GM21360 (cell line): Measurements from ENCODE around the gene PKD2L1.

Experiments used
- ATAC-seq: cut with Tn5 transposase; IDR thresholded peaks from one replicate; pipeline ENCODE4 v1.9.1; 2021; ENCODE audit warnings: mild to moderate bottlenecking, moderate library complexity; ENCODE audit not compliant: unreplicated experiment

Gene PKD2L1

DNA sequence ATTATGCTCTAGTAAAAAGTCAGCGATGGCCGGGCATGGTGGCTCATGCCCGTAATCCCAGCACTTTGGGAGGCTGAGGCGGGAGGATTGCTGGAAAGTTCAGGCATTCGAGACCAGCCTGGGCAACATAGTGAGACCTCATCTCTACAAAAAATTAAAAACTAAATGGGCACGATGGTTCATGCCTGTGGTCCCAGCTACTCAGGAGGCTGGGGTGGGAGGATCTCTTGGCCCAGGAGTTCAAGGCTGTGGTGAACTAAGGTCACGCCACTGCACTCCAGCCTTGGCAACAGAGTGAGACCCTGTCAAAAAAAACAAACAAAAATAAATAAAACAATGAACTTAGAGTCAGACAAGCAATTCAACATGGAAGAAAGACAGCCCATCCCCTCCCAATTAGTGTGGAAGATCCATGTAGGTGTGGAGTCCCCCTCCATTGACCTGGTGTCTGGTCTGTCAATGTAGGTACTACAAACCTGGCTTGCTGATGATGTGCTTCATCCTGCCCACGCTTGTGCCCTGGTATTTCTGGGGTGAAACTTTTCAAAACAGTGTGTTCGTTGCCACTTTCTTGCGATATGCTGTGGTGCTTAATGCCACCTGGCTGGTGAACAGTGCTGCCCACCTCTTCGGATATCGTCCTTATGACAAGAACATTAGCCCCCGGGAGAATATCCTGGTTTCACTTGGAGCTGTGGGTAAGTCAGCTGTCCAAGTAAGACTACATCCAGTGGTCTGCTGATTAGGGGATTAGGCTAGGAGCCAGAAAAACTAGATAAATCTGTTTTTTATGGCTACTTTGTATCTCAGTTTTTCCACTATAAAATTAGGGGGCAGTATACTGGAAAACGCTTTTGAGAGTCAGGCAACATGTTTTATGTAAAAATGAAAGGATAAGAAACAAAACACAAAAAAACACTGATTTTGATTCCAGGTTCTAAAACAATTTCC lies 26.3 kb upstream of the PKD2L1 start:
- no peak for ATAC-seq

- no peak for ATAC-seq
These were observed 25.1 kb upstream of the PKD2L1 start for GRCh38 chr10:100355086-100355485.

DNA sequence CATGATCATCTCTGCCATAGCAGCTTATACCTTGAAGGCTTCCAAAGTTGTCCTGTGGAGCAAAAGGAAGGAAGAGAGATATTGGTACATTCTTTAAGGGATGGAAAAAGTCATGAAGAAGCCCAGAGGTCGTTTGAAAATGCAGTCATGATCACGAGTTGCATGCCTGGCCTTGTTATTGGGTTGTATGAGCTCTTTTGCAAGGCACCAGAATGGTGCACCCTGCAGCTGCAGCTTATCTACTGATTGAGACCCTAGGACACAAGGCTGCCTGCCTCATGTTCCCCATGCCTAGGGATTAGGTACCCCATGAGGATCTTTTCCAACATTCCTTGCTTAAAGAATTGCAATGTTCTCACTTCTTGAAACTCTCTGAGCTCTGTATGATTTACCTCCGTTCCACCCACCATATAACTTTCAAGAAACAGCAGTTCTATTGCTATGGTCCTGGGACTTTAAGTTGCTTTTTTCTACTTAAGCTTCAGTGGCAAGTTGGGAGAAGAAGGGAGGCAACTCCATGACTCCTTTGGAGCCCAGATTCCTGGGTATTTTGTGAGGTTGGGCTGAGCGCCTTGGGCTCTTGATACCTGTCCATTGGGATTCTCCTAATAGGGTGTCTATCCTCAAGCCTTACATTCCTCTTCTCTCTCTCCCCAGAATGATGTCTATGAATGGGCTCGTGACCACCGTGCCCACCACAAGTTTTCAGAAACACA lies 23.9 kb upstream of the PKD2L1 start:
- no peak for ATAC-seq

DNA sequence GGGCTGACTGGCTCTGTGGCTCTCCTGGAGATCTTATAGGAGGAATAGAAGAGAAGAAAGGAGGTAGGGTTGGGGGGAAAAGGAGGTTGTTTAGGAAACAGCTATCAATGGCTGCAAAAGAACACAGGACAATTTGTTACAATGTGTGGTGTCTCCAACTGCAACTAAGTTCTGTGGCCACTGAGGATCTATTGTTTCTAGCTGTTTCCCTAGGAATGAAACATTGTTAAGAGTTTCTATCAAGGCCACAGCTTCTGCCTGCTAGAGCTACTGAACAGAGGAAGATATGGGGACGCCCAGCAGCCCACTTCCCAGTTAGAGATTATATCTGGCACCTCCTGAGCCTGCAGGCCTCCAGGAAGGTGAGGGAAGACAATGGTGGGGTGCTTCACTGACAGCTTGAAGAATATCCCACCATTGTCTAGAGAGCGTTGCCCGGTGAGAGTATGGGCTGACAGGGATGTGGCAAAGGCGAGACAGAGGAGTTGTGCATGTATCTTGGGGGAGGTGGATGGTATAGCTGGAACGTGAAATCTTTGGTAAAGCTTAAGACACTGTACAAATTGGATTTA lies 21.0 kb upstream of the PKD2L1 start:
- no peak for ATAC-seq

GRCh38 chr10:100349672-100350071 lies 19.6 kb upstream of the PKD2L1 start:
- no peak for ATAC-seq

- ATAC-seq: no peak
These were observed 19.1 kb upstream of the PKD2L1 start for GRCh38 chr10:100349087-100349486.

DNA sequence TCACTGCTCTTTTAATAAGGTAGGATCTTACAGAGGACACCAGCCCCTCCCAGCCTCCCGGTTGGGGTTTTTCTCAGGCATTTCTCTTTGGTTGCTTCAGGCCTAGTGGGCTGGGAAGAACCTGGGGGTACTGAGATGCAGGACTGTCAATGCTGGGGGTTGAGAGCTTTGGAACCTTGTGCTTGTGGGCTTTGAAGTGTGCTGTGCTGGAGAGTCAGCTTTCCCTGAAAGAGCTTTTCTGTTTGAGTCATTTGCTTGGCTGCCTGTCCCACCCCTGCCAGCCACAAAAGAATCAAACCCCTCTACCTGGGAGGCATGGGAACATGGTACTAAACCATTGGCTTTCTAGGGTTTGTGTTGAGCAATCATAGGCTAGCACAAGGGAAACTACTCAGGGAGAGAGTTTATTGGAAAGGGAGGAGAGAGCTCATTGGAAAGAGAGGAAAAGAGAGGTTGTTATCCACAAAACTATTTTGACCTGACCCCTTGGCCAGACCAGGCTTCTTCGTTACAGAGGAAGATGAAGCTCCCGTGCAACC lies 18.4 kb upstream of the PKD2L1 start:
- no peak for ATAC-seq

DNA sequence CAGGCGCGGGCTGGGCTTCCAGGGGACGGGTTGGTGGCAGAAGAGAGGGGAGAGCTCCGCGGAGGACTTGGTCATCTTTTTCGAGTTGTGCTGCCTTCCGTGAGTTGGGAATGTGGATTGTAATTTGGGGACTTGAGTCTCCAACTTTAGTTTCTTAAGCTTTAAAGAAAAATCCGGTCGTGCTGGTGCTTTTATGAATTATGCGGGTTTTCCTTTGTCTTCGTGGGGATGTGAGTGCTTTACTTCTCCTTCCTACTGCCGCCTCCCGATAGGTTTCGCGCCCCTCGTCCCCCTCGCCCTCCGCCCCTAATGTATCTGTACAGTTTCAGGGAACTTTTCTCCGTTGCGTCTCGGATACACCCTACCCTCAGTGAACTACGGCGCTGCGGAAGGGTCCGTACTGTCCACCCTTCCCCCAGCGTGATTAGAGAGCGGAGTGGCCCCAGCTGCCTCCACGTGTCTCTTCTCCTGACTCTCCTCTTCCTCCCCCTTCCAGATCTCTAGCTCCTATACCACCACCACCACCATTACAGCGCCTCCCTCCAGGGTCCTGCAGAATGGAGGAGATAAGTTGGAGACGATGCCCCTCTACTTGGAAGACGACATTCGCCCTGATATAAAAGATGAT lies 17.7 kb upstream of the PKD2L1 start:
- no peak for ATAC-seq

- peak; percentile 82 for ATAC-seq
These were observed 16.9 kb upstream of the PKD2L1 start, which contains the start of gene SCD for GRCh38 chr10:100346765-100347567. Gene SCD, plus strand, starts transcription at chr10:100347233. Its CDS starts 272 bp downstream, at chr10:100347505.

DNA sequence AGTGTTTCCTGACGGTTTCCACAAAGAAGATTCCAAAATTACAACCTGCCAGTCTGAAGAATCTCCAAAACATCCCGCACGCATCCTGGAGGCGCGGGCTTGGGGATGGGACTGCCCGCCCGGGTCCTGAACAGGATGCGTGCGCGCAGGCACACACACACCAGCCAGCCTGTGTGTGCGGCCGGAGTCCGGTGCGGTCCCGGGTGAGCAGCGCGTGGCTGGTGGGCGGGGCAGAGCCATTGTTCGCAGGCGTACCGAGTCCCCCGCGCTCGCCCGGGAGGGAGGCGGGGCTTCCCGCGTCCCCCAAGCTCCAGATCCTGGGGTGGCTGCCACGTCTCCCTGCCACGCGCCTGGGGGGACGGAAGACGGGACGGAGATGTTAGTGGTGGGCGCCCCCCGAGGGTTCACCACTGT lies 16.3 kb upstream of the PKD2L1 start:
- ATAC-seq: peak; percentile 52

DNA sequence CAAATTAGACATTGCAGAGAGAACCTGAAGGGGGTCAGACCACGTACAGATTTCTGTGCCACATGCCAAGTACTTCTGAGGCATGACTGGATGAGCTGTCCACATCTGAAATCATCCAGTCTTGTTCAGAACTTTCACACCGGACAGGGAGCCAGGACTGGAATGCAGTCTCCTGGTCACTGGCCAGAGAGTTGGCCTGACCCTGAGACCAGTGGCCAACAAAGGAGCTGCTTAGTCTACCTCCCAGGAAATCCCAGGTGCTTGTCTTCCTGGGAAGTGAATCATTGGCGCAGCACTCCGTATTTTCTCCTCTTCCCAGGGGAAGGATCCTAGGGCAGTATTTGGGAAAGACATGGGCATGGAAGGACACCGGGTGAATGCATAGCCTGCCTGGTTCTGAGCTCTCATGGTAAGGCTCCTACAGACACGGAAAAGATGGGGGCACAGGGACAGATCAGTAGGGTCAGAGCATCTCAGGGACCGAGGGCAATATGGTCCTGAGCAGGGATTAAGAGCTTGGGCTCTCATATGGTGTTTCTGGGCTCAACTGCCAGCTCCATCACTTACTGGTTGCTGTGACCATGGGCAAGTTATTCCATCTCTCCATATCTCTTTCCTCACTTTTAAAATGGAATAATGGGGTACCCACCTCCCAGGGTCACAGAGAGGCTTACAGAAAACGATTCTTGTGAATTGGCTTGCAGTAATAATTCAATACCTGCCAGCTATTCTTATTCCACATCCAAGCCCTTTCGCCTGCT lies 15.7 kb upstream of the PKD2L1 start:
- ATAC-seq: no peak

- no peak for ATAC-seq
These were observed 14.3 kb upstream of the PKD2L1 start for GRCh38 chr10:100344241-100344788.

DNA sequence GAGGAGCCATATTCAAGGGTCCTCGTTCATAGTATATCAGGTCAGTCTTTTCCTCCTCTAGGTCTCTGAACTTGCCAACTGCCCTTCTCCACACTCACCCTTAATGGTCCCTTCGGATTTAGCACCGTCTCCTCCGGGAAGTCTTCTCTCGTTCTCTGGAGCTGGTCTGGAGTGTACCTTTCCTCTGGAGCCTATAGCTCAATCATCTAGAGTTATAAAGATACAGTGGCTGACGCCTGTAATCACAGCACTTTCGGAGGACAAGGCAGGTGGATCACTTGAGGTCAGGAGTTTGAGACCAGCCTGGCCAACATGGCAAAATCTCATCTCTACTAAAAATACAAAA lies 12.6 kb upstream of the PKD2L1 start:
- no peak for ATAC-seq

DNA sequence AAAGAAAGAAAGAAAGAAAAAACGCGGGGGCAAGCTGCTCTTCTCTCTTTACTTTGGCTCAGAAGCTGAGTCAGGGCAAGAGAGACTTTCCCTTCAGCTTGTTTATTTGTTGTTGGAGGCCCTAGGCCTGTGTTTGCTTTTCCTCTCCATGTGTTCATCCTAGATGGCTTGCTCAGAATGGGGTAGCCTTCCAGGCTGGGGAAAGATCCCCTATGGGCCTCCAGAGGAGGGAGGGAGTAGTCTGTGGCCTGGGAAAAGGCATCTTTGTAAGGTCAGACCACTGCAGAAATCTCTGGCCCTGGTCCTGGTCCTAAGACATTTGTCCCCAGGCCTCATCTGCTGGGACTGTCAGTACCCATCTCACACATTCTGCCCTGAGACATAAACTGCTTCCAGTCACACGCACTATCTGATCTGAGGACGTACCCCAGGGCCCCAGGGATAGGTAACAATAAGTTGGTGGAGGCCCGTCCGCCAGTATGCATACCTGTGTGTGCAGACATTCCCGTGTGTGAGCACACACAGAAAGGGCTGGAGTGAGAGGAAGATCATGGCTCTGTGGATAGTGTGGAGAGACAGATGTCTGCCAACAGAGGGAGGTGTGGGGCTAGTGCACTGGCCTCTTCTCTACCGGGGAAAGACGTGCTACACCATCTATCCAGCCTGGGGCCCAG lies 12.1 kb upstream of the PKD2L1 start:
- ATAC-seq: no peak

DNA sequence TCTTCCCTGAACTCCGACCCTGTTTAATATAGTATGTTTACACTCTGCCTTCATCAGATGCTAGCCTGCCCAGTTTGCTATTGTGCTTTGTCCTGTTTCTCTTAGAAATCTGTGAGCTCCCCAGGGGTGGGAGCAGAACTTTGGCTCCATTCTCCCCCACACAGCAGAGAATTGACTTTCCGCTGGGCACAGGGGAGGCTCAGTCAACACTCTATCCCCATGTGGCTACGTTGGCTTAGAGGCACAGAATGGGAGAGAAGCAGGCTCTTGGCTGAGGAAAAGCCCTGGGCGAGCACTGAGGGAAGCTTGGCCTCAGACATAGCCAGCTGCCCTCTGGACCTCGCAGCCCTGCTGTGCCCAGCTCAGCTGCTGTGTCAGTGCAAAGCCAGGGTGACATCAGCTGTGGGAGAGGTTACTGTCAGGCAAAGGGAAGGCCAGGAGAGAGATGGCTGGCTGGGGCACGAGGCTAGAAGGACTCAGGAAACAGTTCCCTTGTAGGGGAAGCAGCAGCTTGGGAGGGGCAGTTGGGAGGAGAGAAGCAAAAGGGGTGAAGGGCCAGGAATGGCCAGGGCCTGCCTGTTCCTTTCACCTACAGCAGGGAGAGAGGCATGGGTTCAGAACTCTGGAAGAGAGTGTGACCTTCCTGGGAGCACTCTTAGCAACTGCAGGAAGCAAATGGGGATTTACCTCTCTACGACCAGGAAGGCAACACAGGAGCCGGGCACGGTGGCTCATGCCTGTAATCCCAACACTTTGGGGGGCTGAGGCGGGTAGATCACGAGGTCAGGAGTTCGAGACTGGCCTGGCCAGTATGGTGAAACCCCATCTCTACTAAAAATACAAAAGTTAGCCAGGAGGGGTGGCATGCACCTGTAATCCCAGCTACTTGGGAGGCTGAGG lies 11.2 kb upstream of the PKD2L1 start:
- no peak for ATAC-seq

DNA sequence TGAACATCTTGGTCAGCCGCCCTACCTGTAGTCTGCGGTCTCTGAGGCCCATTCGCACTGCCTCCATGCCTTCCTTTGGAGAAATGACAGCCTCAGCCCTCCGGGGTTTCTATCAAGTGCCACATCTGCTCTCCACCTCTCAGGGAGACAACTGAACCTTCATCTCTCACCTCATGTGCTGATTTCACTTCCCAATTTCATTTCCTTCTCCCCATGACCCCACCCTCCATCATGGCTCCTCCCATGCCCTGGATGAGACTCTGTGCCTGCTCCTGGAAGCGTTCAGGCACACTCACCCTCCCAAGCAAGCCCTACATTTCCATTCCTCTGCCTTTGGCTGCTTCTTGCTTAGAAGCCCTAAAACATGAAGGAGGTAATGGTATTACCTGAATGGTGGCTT lies 9.2 kb upstream of the PKD2L1 start:
- peak; percentile 58 for ATAC-seq

- no peak for ATAC-seq
These were observed 8.5 kb upstream of the PKD2L1 start for GRCh38 chr10:100338434-100339036.
